T-helper 2 cell (primary cell): Measurements from ENCODE around the gene PIGQ.

Source experiments
- DNase-seq, 5 experiments: peaks; one replicate each; pipeline versions ENCODE4 v3.0.0 to v3.0.0-alpha.2; 2012 to 2022

The PIGQ gene

DNA sequence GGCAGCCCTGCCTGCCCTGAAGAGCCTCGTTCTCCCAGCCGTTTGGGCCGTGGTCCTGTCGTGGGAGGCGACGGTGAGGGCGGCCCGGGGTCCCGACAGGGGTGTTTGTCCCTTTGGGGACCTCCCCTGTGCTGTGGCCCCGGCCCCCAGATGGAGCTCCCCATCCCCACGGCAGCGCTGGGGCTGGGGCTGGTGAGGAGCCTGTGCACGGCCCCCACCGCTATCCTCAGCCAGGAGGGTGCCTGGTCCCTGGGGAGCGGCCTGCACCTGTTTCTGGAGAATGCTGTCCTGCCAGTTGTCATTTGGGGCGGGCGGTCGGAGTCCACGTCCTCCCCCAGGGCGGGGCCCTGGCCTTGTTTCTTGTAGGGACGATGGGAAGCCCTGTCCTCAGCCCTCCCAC, 35.6 kb upstream of the PIGQ start:
- no peak for DNase-seq

DNA sequence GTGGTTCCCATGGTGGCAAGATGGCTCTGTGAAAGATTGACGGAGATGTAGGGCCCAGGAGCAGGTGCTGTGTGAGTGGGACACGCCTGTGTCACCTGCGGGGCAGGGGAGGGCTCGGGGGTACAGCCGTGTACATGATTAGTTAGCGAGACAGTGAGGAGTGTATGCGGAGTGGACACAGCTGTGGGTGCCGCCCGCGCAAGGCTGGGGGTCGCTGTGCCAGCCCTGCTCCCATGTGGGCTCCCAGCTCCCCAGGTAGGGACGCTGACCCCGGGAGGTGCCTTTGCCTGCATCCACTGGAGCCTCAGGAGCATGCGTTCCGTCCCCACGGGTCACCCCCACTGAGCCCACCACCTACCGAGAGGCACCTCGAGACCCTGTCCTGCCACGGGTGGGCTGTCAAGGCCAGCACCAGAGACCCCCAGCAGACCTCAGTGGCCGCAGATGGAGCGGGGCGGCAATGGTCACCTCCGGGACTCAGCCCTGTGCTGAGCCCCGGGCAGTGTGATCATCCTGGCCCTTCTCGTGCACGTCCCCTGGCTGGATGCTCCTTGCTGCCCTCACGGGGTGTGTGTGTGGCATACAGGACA, 34.8 kb upstream of the PIGQ start:
- DNase-seq: no peak

DNA sequence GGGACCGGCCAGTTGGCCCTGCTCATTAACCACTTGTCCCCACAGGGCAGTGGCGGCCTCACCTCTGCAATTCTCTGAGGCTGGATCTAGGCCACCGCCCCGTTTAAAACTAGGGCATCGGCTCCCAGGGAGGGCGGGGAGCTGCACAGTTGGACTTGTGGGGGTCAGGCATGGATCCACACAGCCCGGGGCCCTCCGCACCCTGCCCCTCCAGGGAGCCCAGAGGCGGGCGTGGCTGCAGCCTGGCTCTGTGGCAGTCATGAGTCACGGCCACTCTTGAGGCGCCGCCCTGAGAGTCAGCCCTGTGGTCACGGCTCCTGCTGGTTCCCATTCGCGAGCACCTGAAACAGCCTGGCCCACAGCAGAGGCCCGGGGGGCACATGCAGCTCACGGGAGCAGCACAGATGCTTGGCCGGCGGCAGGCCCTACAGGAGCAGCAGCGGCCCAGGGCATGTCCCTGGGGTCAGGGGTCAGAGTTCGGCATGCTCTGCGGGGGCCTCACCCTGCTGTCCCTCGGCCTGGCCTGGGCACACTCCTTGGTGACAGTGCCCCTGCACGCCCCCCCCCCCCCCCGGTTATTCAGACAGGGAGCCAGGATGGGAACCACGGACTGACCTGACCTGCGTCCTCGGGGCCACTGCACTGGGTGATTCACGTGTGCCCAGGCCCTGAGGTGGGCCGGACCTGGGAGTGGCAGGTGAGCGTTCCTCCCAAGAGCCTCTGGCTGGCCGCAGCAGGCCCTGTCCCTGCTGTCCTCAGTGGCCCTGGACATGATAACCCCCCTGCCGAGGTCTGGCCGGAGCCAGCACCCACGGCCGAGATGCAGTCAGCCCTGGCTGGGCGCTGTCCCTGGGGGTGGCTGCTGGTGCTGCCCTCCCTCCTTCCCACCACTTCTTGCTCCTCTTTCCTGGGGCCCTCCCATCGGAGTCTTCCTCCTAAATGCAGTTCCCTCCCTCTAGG, 34.0 kb upstream of the PIGQ start:
- no peak for DNase-seq

DNA sequence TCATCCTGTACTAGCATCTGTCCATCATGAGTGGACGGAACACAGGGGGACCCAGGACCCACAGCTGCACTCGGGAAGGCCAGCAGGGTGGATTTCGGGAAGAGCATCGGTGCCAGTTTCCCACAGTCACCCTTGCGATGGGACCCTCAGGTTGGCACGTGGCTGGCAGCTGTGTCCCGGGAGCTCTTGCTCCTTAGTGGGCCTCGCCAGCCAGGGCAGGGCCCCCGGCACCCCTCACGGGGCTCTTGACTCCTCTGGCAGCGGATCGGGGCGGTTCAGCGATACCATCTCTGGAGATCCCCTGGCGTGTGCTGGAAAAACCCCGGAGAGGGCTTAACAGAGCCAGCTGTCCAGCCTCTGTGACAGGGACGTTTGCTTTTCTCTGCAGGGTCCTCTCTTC, 33.0 kb upstream of the PIGQ start:
- DNase-seq: no peak

DNA sequence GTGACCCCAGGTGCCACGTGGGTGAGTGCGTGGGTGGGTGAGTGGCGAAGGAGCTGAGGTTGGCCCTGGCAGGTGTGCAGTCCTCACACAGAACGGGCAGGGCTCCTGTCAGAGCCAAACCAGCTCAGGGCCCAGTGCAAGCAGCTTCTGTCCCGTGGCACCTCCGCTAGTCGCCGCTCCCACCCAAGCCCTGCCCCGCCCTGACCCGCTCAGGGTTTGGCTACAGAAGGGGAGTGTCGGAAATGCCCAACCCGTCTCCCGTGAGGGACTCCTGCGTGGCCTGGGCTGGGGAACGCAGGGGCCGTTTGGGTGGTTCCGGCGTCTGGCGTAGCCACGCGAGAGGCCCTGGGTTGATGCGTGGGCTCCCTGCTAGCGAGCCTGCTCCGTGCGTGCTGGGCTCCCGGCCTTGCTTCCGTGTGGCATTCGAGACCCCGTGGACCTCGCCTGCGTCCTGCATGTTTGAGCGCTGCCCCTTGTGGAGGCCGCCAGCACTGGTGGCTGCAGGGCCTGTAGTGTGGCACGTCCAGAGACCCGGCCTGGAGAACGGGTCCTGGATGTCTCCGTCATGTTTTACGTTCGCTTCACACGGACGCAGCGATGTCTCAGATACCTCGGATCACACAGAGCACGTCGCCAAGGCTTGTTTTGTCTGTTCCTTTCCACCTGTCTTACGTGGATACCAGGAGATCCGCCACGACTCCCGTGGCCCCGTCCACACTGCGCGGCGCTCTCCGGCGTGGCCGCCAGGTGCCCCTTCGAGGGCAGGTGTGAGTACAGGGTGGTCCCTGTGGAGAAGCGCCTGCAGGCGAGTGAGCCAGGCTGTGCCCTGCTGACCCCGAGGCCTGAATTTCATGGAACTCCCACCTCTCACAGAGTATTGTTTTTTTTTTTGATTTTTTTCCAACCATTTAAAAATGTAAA, 32.1 kb upstream of the PIGQ start:
- DNase-seq: no peak

DNA sequence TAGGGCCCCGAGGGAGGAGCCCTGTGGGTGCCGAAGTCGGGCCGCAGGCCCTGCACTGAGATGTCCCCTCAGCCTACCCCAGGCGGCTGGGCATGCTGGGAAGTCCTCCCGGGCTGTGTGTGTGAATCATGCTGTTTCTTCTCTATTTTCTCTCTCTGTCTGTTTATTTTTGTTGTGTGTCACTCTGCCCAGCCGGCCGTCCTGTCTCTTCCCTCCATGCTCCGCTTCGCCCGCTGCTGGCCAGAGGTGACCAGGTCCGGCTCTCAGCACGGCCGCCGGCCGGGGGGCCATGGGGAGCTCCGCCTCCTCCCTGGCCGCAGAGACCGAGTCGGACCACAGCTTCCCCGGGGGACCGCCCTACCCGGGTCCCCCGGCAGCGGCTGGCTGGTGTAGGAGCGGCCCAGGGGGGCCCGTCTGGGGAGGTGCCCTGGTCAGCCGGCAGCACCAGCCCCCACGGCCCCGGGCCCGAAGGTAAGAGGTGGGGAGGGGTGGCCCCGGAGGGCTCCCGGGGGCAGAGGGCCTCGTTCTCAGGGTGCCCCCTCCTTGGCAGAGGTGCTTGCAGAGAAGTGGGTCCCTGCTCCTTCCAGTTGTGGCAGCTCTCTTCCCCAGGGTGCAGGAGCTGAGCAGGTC, 29.8 kb upstream of the PIGQ start:
- DNase-seq: no peak

DNA sequence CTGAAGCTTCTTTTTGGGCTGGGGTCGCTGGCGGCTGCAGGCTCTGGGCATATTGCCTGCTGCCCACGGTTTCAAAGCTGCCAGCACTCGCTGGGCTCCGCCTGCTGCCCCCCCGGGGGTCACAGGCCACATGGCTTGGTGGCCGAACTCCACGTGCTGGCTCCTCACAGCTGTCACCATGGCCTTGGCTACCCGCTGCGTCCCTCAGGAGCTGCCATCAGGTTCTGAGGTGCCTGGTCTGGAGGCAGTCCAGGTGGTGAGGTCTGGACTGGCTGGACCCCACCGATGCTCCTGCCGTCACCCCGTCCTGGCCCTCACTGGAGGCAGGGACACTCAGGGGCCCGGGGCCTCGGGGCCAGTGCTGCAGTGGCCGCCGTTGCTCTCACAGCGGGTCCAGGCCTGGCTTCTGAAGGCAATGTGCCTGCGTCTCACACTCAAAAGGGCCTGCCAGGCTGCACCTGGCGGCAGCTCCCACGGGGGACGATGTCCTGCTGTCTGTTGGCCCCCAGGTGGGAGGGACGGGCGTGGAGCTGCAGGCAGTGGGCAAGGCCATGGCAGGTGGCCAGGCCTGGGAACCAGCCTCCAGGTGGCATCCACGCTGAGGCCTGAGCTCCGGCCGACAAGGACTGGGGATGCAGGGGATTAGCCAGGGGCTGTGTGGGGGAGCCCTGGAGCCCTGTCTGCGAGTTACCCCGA, 29.0 kb upstream of the PIGQ start:
- no peak for DNase-seq

DNA sequence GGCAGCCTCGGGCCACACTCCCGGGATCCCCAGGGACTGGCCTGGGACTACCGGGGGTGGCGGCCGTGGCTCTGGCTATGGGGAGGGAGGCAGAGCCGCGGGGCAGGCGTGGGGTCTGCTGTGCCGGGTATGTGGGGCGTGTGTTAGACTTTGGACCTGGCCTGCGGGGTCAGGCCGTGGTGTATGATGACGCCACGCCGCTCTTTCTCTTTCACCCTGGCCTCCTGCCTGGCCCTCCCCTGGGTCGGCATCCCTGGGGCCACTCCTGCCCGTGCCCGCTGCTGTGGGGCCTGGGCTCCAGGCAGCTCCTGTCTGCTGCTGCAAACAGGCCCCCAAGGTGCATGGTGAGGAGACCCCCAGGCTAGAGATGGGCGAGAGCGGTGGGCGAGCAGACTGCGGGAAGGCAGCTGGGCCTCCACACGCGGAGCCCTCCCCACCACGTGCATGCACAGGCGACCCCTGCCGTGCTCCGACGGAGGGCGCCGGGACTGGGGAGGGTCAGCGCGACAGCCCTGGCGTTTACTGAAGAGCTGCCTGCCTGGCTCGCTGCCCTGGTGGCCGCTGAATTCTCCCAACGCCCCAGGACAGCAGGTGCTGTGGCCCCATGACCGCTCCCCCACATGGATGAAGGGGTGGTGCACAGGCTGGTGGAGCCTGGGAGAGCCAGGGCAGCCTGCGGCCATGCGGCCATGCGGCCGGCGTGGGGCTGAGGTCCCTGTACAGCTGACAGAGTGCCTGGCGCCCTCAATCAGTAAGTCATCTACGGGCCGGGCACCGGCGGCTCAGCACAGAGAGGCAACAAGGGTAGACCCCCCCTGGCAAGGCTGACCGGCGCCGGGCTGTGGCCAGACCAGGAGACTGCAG, 26.2 kb upstream of the PIGQ start:
- no peak for DNase-seq

DNA sequence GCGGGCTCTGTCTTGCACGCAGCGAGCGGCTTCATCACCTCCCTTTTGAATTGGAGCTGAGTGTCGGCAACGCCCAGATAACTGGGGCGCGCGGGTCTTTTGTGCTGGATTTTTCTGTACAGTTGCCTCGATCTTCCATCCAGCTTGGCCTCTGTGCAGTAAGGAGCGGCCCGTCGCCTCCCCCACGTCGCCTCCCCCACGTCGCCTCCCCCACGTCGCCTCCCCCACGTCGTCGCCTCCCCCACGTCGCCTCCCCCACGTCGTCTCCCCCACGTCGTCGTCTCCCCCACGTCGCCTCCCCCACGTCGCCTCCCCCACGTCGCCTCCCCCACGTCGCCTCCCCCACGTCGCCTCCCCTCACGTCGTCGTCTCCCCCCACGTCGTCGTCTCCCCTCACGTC, 25.3 kb upstream of the PIGQ start:
- DNase-seq: no peak

DNA sequence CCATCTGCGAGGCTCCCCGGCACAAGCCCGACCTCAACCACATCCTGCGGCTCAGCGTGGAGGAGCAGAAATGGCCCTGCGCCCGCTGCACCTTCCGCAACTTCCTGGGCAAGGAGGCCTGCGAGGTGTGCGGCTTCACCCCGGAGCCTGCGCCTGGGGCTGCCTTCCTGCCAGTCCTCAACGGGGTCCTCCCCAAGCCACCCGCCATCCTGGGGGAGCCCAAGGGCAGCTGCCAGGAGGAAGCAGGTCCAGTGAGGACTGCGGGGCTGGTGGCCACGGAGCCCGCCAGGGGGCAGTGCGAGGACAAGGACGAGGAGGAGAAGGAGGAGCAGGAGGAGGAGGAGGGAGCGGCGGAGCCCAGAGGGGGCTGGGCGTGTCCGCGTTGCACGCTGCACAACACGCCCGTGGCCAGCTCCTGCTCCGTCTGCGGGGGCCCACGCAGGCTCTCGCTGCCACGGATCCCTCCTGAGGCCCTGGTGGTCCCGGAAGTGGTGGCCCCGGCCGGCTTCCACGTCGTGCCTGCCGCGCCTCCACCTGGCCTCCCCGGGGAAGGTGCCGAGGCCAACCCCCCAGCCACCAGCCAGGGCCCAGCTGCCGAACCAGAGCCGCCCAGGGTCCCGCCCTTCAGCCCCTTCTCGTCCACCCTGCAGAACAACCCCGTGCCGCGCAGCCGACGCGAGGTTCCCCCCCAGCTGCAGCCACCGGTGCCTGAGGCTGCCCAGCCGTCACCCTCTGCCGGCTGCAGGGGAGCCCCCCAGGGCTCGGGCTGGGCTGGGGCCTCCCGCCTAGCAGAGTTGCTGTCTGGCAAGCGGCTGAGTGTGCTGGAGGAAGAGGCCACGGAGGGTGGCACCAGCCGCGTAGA, 22.6 kb upstream of the PIGQ start:
- DNase-seq: peak in 4 of 5 experiments; percentile 20 to 66 (median 40)

DNA sequence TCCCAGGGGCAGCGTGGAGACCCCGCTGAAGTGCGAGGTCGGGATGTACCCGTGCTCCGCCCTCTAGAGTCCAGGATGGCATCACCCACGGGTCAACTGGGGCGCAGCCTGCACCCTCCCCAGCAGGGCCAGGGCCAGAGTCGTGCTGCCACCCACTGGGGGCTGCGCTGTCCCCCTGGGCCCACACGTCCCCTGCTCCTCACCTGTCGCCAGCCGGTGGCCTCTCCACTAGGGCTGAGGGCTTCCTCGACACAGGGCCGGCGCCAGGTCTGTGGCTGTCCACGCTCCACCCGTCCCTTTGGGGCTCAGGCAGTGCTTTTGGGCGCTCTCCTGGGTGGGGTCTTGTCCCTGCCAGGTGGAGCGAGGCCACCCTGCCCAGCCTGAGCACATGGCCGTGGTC, 21.2 kb upstream of the PIGQ start:
- no peak for DNase-seq

DNA sequence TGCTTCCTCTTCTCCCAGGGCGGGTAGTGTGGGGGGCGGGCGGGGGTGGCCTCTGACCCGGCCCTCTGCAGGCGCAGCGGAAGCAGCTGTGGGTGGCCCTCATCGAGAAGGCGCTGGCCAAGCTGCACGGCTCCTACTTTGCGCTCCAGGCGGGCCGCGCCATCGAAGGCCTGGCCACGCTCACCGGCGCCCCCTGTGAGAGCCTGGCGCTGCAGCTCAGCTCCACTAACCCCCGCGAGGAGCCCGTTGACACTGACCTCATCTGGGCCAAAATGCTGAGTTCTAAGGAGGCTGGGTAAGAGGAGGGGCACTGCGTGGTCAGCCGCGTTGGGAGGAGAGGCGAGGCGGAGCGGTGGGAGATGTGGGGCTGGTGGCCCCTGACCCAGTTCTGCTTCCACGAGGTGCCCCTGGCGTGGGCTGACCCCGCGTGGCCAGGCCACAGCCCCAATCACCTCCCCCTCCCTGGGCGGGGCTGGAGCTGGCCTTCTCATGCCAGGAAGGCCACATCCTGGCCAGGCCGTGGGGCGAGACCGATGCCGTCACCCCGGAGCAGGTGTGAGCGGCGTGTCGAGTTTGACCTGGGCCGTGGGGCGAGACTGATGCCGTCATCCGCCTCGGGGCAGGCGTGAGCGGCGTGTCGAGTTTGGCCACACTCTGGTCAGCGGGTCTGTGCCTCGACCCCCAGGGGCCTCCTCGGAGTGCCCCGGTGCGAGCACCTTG, 20.1 kb upstream of the PIGQ start:
- no peak for DNase-seq

DNA sequence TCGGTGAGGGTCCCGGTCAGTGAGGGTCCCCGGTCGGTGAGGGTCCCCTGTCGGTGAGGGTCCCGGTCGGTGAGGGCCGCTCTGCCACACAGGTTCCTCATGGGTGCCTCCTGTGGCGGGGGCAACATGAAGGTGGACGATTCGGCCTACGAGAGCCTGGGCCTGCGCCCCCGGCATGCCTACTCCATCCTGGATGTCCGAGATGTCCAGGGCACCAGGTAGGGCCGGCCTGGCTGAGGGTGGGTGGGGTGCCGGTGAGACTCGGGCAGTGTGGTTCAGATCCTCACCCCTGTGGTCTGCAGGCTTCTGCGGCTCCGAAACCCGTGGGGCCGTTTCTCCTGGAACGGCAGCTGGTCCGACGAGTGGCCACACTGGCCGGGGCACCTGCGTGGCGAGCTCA, 18.6 kb upstream of the PIGQ start:
- no peak for DNase-seq

DNA sequence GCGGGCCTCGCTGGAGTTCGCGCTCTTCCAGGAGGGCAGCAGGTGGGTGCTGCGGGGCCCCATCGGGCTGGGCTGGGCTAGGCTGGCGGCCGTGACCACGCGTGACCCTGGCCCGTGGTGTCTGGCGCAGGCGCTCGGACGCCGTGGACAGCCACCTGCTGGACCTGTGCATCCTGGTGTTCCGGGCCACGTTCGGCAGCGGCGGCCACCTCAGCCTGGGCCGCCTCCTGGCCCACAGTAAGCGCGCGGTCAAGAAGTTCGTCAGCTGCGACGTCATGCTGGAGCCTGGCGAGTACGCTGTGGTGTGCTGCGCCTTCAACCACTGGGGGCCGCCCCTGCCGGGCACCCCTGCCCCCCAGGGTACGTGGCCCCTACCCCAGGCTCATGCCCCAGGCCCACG, 17.6 kb upstream of the PIGQ start:
- no peak for DNase-seq

DNA sequence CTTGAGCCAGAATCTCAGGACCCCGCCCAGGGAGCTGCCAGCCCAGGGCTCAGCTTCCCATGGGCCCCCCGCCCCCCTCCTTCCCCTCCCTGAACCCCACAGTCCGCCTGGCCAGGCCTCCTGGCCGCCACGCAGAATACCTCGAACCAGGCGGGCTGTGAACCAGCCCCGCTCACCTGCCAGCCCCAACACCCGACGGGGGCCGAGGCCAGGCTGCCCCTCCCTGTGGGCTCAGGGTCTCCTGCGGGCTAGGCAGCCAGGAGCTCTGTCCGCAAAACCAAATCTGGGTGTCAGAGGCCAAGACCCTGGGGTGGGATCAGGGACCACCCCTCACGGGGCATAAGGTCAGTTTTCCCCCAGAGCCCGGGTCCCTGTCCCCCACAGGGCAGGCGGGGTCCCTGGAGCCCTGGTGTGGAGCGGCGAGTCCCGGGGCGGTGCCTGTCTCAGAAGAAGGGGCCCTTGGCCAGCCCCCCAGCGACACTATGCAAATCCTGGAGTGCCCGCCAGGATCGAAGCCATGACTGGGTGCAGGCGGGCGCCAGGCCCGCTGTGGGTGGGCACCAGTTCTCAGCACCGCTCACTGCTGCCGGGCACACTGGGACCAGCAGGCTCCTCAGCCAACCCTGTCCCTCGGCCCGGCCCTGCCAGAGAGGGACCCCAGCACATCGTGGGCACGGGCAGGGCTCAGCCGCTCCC, 16.0 kb upstream of the PIGQ start:
- DNase-seq: no peak

DNA sequence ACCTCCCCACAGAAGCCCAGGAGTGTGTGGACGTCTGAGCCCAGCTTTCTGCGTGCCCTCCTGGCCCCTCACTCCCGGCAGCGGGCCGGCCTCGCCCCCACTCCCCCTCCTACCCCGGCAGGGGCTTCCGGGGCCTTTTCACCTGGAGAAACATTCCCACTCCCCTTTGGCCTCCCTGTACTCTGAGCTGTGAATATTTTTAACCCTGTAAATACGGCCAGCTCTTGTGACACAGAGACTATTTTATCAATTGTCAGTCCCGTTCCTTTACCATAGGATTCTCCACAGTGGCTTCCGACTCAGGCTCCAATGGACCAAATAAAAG, 15.5 kb upstream of the PIGQ start:
- no peak for DNase-seq

DNA sequence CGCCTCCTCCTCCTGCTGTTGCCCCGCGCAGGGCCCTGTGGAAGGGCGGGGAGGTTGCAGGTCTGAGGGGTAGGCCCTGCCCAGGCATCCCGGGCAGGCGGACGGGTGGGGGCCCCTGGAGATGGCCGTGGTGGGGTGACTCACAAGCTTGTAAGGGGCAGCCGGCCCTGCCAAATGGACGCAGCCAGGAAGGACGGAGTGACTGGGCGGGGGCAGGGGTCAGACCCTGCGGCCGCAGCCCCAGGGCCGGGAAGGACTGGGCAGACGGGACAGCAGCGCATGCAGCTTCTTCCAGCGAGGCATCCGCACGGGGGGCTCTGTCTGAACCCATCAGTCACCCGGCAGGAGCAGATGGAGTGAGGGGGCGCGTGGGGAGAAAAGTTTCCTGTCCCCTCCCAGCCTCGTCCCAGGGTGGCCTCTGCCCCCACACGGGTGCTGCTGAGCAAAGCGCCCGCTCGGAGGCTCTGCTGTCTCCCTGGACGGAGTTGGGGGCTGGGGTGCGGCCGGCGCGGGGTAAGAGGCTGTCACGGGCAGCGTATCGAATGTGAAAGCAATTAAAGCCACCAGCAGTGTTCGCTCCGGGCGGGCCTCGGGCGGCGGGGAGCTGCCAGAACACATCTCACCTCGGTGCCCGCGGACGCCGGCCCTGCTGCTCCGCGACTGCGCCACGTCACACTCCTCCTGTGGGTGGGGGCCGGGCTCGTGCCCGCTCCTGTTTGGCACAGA, 15.0 kb upstream of the PIGQ start:
- no peak for DNase-seq
